Activated naive CD4-positive, alpha-beta T cell treated with anti-CD3 and anti-CD28 coated beads for 36 hours (primary cell): ENCODE measurements around the gene VPS13C. TPM values are rescaled to one million over a fixed set of nuclear protein-coding genes. Genes with fewer than 3 reads are reported as not detected.

Experiments used
- CTCF ChIA-PET: fragments of 350-600 bp; sonication (Branson Sonifier 250); formaldehyde crosslinking; loops from one replicate; lab custom pipeline; 2021; ENCODE audit warnings: antibody characterized with exemption; lab: Charles Lee
- DNase-seq: peaks from one replicate; pipeline ENCODE4 v3.0.0-alpha.2; 2020
- H3K27ac Mint-ChIP-seq: one replicate; pipeline ENCODE4 v1.8.0; 2021; ENCODE audit warnings: mild to moderate bottlenecking, mixed read lengths
- H3K27me3 Mint-ChIP-seq: one replicate; pipeline ENCODE4 v1.8.0; 2021; ENCODE audit warnings: low read depth, mixed read lengths
- H3K36me3 Mint-ChIP-seq: one replicate; pipeline ENCODE4 v1.8.0; 2021; ENCODE audit warnings: low read depth, mixed read lengths
- H3K4me1 Mint-ChIP-seq: one replicate; pipeline ENCODE4 v1.8.0; 2021; ENCODE audit warnings: low read depth, mixed read lengths
- H3K4me3 Mint-ChIP-seq: one replicate; pipeline ENCODE4 v1.8.0; 2021; ENCODE audit warnings: mild to moderate bottlenecking, moderate library complexity, mixed read lengths
- H3K9me3 Mint-ChIP-seq: one replicate; pipeline ENCODE4 v1.8.0; 2021; ENCODE audit warnings: mixed read lengths
- intact Hi-C: fragments of 100-400 bp; cut with micrococcal nuclease; formaldehyde crosslinking; loops from one replicate; pipeline ENCODE4 v1.15.1; 2023
- total RNA-seq, 2 experiments: library from RNA; stranded (reverse); gene quantifications; one replicate each; pipeline ENCODE4 v1.2.3, GENCODE V29; 2021

Gene VPS13C
- total RNA-seq, 2 experiments from 2014 or later: 37.4 to 38.0 TPM

DNA sequence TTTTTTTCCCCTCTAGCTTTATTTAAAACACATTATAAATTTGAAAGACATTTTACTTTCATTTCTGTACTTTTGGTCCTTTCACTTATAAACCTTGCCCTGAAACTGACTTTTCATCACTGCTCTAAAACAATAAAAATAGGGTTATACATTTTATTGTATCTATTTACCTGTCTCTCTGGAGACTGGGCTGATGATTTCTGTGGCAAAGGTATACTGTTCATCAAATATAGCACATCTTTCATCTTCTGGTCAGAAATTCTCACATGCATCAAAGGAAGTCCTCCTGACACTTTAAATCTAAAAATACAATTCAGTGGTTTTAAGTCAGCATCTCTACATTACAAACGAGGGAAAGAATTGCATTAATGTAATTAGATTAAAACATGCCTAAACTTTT is 86.1 kb downstream of the VPS13C start:
- Mint-ChIP-seq H3K9me3 (no peaks in the 10 kb centered on the region), H3K4me3 (no peak overlapping the region), H3K27me3 (no peaks in the 10 kb centered on the region), H3K36me3 (peaks cover 13% of the 10 kb centered on the region), H3K4me1 (peaks cover 8% of the 10 kb centered on the region), H3K27ac (no peak overlapping the region)
- DNase-seq: no peak
- intact Hi-C loops: loop anchor here (5.0 kb wide), 1 partner anchor 53 kb away; no protein-coding TSS in a partner anchor
- CTCF ChIA-PET: interaction anchor here (1.4 kb wide), 1 partner anchor 36 kb away, joined by 5 read pairs; no protein-coding TSS in a partner anchor

DNA sequence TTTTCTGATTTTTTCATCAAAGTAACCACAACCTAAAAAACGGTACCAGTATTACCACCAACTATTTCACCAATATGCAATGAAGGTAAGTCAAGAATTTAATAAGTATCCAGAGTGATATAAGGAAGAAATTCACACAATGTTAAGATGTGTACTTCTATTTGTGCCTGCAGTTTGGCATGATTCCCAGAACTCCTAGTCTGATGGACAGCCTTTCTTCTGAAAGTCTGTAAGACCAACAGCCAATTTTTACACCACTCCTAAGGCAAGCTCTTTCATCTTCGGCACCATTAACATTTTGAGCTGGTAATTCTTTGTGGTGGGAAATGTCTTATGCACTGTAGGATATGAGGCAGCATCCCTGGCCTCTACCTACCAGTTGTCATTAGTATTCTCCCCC is 108.3 kb downstream of the VPS13C start:
- Mint-ChIP-seq H3K4me1 (no peaks in the 10 kb centered on the region), H3K4me3 (no peak overlapping the region), H3K36me3 (peaks cover 46% of the 10 kb centered on the region), H3K27me3 (no peaks in the 10 kb centered on the region), H3K27ac (no peak overlapping the region), H3K9me3 (peaks cover 2% of the 10 kb centered on the region)
- no peak for DNase-seq
- intact Hi-C loops: no loop called here
- CTCF ChIA-PET: no interaction called here

DNA sequence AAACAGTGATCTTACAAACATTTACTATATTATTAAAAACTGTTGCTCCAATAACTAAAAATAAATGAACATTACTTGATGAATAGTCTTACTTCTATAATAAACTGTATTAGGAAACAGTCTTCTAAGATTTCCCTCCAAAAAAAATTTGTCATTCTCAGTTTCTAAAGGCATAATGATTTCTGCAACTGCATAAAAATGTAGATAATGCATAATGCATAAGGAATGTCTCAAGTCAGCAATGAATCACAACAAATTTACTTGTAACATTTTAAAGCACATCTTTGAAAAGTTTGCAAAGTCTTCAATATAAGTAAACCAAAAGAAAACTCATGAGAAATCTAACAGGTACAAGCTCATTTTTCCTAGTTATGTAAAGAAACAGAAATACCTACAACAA is 113.5 kb downstream of the VPS13C start:
- Mint-ChIP-seq H3K27ac (no peak overlapping the region), H3K9me3 (peaks cover 2% of the 10 kb centered on the region), H3K4me3 (no peak overlapping the region), H3K4me1 (no peaks in the 10 kb centered on the region), H3K36me3 (peaks cover 30% of the 10 kb centered on the region), H3K27me3 (no peaks in the 10 kb centered on the region)
- CTCF ChIA-PET: interaction anchor here (0.6 kb wide), 2 partner anchors 52 to 528 kb away, joined by 3 read pairs; no protein-coding TSS in a partner anchor
- intact Hi-C loops: no loop called here
- no peak for DNase-seq

DNA sequence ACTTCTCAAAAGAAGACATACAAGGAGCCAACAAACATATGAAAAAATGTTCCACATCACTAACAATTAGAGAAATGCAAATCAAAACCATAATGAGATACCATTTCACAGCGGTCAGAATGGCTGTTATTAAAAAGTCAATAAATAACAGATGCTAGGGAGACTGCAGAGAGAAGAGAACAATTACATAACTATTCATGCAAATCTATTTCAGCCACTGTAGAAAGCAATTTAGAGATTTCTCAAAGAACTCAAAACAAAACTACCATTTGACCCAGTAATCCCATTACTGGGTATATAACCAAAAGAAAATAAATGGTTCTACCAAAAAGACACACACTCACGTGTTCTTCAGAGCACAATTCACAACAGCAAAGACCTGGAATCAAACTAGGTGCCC is 116.3 kb downstream of the VPS13C start:
- intact Hi-C loops: no loop called here
- Mint-ChIP-seq H3K4me3 (no peak overlapping the region), H3K9me3 (peaks cover 2% of the 10 kb centered on the region), H3K4me1 (no peaks in the 10 kb centered on the region), H3K27ac (no peak overlapping the region), H3K36me3 (peaks cover 34% of the 10 kb centered on the region), H3K27me3 (no peaks in the 10 kb centered on the region)
- no peak for DNase-seq
- CTCF ChIA-PET: no interaction called here

DNA sequence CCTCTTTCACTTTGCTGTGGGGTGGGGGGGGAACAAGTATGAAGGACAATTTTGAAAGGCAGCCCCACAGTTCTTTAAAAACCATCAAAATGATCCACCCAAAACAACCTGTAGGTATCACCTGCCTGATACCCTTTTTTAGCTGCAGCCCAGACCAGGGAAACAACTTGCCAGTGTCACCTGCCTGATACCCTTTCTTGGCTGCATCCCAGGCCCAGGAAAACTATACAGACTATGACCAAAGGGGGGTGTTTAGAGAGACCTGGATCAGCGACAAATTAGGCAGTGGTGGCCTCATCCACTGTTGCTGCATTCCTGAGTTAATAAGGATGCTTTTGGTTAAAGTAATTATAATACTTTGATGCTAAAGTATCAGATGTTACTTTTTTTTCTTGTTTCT is 122.0 kb downstream of the VPS13C start:
- Mint-ChIP-seq H3K9me3 (no peaks in the 10 kb centered on the region), H3K4me3 (no peak overlapping the region), H3K27ac (no peak overlapping the region), H3K27me3 (no peaks in the 10 kb centered on the region), H3K4me1 (no peaks in the 10 kb centered on the region), H3K36me3 (peaks cover 15% of the 10 kb centered on the region)
- no peak for DNase-seq
- CTCF ChIA-PET: no interaction called here
- intact Hi-C loops: no loop called here

DNA sequence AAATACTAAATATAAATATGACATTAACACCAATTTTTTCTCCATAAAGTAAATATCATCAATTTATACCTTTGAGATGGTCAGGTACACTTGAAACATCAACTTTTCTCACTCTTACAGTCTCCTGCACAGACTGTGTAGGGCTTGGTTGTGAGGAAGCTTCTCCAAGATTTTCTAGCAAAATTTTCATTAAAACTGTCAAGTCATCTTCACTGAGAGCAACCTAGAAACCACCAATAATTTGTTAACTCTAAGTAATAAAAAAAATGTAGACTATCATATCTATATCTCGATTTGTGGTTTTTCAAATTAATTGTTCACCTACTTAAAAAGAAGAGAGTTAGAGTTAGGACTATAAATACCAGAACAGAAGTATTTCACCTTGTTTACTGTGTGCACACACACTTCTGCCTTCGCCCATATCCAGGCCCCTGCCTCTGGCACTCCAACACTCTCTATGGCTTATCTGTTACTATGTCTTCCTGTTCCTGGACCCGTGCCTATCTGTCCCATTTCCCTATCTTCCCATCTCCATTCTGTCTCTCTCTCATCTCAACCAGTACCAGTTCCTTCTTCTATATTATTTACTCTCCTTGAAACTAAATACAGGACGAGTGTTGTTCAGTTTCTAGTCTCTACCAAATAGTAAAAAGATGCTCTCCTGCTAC is 123.6 kb downstream of the VPS13C start:
- Mint-ChIP-seq H3K4me3 (no peak overlapping the region), H3K4me1 (no peaks in the 10 kb centered on the region), H3K9me3 (no peaks in the 10 kb centered on the region), H3K36me3 (peaks cover 11% of the 10 kb centered on the region), H3K27me3 (no peaks in the 10 kb centered on the region), H3K27ac (no peak overlapping the region)
- CTCF ChIA-PET: no interaction called here
- intact Hi-C loops: no loop called here
- DNase-seq: no peak

DNA sequence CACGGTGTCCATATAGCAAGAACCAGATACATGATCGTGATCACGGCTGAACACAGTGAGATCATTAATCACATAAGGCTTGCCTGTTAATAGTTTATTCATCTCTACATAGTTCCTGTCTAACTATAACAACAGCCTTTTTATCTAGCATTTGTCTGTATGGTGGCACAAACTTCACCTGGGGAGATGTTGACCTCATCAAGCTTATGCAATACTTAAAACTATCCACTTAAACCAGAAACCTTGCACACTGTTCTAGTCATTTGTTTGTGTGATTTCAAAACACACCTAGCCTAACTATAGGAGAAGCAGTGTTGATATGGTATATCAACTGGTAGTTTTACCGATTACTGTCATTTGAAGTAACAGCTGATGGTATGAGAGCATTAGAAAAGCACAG is 124.8 kb downstream of the VPS13C start:
- Mint-ChIP-seq H3K27ac (no peak overlapping the region), H3K4me1 (no peaks in the 10 kb centered on the region), H3K4me3 (no peak overlapping the region), H3K27me3 (no peaks in the 10 kb centered on the region), H3K36me3 (peaks cover 13% of the 10 kb centered on the region), H3K9me3 (no peaks in the 10 kb centered on the region)
- DNase-seq: no peak
- intact Hi-C loops: no loop called here
- CTCF ChIA-PET: interaction anchor here (0.6 kb wide), 1 partner anchor 97 kb away, joined by 3 read pairs; no protein-coding TSS in a partner anchor

DNA sequence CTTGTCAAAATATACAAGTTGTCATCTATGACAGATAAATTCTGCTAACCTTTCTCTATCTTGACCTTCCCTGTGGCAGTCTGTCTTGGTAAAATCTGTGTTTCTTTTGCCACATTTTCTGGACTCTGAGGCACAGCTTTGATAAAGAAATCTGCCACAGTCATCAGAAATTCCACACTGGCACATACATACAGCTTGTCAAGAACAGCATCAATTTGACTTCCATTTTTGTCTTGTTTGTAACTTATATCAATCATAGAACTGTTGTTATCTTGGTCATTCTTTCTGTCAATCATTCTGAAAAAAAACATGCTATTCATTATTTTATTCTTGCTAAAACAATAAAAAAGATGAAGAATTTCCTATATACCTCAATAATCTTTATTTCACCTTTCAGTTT is 130.8 kb downstream of the VPS13C start:
- Mint-ChIP-seq H3K9me3 (no peaks in the 10 kb centered on the region), H3K27ac (no peak overlapping the region), H3K4me1 (no peaks in the 10 kb centered on the region), H3K27me3 (no peaks in the 10 kb centered on the region), H3K36me3 (peaks cover 31% of the 10 kb centered on the region), H3K4me3 (no peak overlapping the region)
- intact Hi-C loops: no loop called here
- CTCF ChIA-PET: no interaction called here
- no peak for DNase-seq

DNA sequence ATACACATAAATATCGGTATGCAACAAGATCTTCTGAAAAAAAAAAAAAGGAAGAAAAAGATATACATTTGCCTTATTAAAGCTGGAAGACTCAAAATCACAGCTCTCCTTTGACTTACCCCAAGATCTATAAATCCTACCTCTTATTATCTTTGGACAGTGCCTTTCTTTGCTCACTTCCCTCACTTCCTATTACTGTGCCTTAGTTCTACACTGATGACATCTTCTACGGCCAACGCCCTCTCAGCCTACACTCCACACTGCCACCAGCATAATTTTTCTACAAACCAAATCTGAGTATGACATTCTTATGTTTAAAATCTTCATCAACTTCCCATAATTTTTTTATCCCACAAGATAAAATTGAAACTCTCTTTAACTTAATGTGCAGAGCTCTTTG is 137.1 kb downstream of the VPS13C start:
- CTCF ChIA-PET: interaction anchor here (0.7 kb wide), 1 partner anchor 263 kb away, joined by 4 read pairs; no protein-coding TSS in a partner anchor
- H3K27me3 Mint-ChIP-seq: no peaks in the 10 kb centered on the region
- no peak overlapping the region for H3K4me3 Mint-ChIP-seq
- H3K36me3 Mint-ChIP-seq: peaks cover 14% of the 10 kb centered on the region
- no peaks in the 10 kb centered on the region for H3K9me3 Mint-ChIP-seq
- H3K27ac Mint-ChIP-seq: no peak overlapping the region
- intact Hi-C loops: no loop called here
- DNase-seq: no peak
- no peaks in the 10 kb centered on the region for H3K4me1 Mint-ChIP-seq

DNA sequence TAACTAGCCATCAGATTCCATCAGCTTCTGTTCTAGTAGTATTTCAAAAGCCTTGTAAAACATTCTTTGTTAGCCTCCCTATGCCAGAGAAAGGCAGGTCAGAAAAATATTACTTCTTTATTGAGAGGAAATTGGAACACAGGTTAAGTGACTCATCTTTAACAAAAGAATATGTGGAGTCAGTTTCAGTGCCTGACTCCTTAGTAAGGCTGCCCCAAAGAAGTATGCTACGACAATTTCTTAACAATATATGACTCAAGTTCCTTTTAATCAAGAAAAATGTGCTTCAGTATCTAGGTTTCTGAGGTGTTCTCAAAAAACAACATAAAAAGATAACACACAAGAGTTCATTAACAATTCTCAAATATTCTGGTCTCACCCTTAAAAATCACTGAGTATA is 139.2 kb downstream of the VPS13C start:
- Mint-ChIP-seq H3K4me3 (no peak overlapping the region), H3K36me3 (peaks cover 15% of the 10 kb centered on the region), H3K27ac (no peak overlapping the region), H3K4me1 (no peaks in the 10 kb centered on the region), H3K9me3 (no peaks in the 10 kb centered on the region), H3K27me3 (no peaks in the 10 kb centered on the region)
- CTCF ChIA-PET: no interaction called here
- no peak for DNase-seq
- intact Hi-C loops: no loop called here

DNA sequence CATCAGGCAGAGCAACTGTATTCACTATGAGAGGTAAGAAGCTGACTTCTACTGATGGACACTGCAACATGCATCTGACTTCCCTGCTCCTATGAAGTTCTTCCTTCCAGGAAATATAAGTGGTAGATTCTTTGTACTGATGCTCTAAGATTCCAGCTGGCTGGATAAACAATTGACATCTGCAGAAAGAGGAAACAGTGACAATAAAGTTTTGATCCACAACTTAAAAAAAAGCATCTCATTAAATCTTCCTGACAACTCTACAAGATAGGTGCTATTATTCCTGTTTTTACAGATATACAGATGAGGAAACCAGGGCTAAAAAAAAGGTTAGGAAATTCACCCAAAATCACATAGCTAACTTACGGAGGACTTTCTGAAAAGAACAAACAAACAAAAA is 142.8 kb downstream of the VPS13C start:
- Mint-ChIP-seq H3K27ac (no peak overlapping the region), H3K36me3 (peaks cover 28% of the 10 kb centered on the region), H3K27me3 (no peaks in the 10 kb centered on the region), H3K4me1 (no peaks in the 10 kb centered on the region), H3K9me3 (no peaks in the 10 kb centered on the region), H3K4me3 (no peak overlapping the region)
- intact Hi-C loops: no loop called here
- no peak for DNase-seq
- CTCF ChIA-PET: no interaction called here

DNA sequence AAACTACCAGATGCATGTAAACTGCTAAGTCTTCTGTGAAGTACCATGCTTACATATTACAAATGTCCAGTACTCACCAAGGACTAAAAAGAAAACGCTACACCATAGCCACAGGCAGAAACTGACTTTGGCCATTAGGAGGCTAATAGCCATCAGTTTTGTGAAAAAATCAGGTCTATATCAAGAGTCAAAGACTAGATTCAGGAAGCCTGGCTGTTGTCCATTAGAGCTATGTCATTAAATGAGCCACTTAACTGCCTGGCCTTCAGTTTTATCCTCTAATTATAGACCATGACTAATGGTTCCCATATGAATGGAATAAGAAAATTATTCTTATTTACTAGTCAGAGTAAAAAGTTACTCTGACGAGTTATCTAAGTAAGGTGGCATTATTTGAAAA is 144.1 kb downstream of the VPS13C start:
- CTCF ChIA-PET: no interaction called here
- Mint-ChIP-seq H3K36me3 (peaks cover 27% of the 10 kb centered on the region), H3K4me3 (no peak overlapping the region), H3K4me1 (no peaks in the 10 kb centered on the region), H3K27ac (no peak overlapping the region), H3K27me3 (no peaks in the 10 kb centered on the region), H3K9me3 (no peaks in the 10 kb centered on the region)
- DNase-seq: no peak
- intact Hi-C loops: no loop called here

DNA sequence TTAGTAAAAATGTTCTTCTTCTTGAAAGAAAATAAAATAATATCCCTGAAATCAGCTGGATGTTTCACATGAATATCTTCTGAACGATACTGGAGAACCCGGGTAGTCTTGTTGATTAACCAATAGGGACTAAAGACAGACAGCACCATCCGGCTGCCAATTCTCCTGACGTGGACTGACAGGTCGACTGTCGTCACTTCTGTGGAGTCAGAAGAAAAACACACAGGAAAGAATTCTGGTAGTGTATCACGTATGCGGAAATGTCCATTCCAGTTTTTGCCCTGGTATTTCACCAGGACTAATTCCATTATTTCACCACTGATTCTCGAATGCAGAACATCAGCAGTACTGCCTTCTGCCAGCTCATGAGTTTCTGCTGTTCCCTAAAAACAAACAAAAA is 144.6 kb downstream of the VPS13C start:
- Mint-ChIP-seq H3K36me3 (peaks cover 30% of the 10 kb centered on the region), H3K27me3 (no peaks in the 10 kb centered on the region), H3K4me3 (no peak overlapping the region), H3K4me1 (no peaks in the 10 kb centered on the region), H3K27ac (no peak overlapping the region), H3K9me3 (no peaks in the 10 kb centered on the region)
- CTCF ChIA-PET: no interaction called here
- DNase-seq: no peak
- intact Hi-C loops: no loop called here
